ENCODE measurements around the gene SEMA3B.
A peak's percentile ranks its signal among the peaks of the same experiment; 100 is the strongest.
"Not testable (repeated sequence)": the region's sequence is repeated elsewhere in the genome, so short reads cannot be mapped to it uniquely, and the experiment has no call there.

Gene SEMA3B

DNA sequence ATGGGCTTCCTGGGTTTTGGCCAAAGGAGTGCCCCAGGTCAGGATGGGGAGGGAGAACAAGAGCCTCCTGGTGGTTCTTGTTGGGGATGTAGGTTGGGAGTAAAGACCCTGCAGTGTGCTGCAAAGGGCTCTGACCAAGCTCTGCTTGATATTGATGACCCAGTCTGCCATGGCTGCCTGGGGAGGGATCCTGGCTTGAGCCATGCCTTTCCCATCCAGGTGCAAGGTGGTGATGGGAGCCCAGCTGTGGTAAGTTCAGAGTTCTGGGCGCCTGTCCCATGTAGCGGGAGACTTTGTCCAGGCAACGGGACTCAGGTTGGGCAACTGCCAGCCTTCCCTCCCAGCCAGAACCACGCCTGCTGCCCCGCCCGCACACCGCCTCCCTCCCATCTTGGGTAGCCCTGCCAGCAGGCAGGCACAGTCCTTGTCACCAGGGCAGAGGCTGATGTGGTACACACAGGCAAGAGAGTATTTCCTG lies 30.4 kb upstream of the SEMA3B start:
- DNase-seq, result no peak

GRCh38 chr3:50239649-50240048 lies 29.3 kb upstream of the SEMA3B start:
- DNase-seq, result no peak

DNA sequence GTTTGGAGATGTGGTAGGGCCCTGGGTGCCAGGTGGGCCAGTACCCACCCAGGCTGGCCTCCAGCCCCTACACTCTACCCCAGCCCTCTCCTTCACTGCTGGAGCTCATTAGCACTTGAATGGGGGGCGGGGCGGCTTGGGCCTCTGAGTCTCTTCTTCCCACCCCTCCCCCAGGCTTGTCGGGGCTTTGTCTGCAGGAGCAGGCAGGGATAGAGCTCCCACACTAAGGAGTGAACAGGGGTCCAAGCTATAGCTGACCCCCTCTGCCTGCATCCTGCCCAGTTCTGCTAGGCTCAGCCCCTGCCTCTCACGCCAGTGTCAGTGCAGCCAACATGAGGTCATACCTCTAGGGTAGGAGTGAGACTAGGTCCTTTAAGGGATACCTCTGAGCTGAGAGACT lies 27.8 kb upstream of the SEMA3B start:
- peak; percentile 65 for DNase-seq

GRCh38 chr3:50241713-50242380 lies 27.1 kb upstream of the SEMA3B start:
- no peak for DNase-seq

DNA sequence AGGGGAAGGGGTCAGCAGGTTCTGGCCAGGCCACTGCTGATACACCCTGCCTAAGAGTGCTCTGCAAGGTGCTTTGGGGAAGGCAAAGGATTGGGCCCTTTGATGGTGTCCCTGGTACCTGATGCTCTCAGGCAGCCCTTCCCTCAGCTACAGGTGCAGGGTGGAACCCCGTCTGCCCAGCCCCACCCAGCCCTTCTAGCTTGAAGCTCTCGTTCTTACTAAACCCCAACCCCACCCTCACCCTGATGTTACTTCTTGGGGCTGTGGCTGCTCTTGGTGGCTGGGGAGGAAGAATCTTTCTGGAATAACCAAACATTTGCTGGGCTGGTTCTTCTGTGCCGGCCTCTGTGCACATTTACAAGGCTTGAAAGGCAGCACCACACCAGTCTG lies 26.6 kb upstream of the SEMA3B start:
- no peak for DNase-seq

- DNase-seq, result no peak
Observed at GRCh38 chr3:50242851-50243542, 25.9 kb upstream of the SEMA3B start.

GRCh38 chr3:50243543-50243895 lies 25.4 kb upstream of the SEMA3B start:
- DNase-seq, result no peak

GRCh38 chr3:50244813-50245212 lies 24.1 kb upstream of the SEMA3B start:
- DNase-seq, result not testable (repeated sequence)

DNA sequence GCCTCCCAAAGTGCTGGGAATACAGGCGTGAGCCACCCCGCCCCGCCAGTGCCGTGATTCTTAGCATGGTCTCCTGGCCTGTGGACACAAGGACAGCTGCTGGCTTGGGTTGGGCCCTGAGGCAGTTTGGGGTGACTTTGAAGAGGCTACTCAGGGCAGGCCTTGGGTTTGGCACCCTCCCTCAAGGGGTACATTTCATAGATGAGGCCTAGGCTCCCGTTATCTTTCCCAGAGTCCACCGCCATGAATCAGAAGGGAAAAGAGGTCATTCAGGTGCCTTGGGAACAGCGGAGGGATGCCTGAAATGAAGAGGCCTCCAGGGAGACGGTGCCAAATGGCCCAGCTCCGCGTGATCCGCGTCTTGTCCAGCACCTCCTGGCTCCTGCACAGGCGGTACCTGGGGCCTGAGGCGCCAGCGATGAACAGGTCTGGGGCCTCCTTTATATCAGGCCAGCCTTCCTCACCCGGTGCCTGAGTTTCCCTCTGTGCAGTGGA lies 23.6 kb upstream of the SEMA3B start:
- DNase-seq, result no peak

- peak; percentile 89 for DNase-seq
Observed at GRCh38 chr3:50245831-50246516, 23.0 kb upstream of the SEMA3B start.

DNA sequence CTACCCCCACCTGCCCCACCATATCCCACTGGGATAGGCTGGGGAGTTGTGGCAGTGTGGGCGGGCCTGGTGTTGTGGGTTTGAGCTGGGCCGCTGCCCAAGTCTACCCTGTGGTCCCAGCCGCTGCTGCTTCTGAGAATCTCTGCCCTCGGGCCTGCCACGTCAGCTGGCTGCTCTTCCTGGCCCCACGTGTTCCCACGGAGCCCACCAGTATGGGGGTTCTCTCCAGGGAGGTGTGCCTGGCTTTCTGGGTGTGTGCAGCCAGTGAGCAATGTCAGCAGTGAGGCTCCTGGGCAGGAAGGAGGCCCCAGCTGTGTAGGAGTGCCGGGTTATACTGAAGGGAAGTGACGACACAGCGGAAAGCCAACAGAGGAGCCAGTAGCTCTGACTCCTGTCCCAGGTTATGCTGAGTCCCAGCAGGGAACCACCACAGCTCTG lies 22.4 kb upstream of the SEMA3B start:
- no peak for DNase-seq

DNA sequence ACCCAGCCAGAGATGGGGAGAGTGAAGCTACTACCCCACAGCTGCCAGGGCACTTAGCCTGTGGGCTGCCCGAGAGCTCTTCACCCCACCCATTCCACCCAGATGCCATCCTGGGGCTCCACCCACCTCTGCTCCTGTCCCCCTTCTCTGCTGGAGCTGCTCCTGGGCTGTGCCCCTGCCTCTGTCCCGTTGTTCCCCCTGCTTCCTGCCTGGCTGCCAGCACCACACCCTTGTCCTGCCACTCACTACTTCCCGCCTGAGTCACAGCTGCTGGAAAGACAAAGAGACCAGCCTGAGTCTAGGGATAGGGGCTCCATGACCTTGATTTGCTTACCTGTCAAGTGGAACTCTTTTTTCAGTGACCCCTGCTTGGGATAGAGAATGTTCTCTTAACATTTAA lies 20.6 kb upstream of the SEMA3B start:
- no peak for DNase-seq

DNA sequence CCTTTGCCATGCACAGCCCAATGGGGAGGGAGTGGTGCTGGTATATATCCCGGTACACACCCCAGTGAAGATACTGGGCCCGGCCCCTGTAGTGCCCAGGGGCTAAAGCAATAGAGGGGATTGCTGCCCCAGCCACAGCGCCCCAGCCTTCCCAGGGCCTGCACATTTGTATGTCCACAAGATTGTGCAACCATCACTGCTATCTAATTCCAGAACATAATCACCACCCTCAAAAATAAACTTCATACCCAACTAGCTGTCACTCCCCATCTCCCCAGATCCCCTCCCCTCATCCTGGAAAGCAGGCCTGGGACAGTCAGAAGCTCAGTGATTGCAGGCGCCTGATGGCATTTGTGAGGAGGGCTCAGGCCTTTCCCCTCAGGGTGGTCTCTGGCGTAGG lies 19.5 kb upstream of the SEMA3B start:
- no peak for DNase-seq

GRCh38 chr3:50250514-50250913 lies 18.4 kb upstream of the SEMA3B start:
- DNase-seq, result no peak

GRCh38 chr3:50251220-50251619 lies 17.7 kb upstream of the SEMA3B start:
- DNase-seq, result no peak

GRCh38 chr3:50254577-50255250 lies 14.2 kb upstream of the SEMA3B start:
- DNase-seq, result no peak

DNA sequence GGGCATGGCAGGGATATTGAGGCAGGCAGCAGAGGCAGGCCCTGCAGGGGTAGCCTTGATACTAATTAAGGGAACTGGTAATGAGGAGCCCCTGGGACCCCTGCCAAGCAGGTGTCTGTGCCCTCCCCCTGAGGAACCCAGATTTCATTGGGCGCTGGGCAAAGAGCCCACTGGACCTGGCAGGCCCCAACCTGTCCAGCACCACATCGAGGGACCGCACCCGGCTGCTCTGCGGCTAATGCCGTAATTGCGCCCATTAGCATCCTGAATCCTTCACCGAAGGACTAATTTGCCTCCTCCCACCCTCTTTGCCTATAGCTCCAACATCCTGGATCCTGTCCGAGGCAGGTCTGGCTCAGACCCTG lies 13.7 kb upstream of the SEMA3B start:
- DNase-seq, result no peak

DNA sequence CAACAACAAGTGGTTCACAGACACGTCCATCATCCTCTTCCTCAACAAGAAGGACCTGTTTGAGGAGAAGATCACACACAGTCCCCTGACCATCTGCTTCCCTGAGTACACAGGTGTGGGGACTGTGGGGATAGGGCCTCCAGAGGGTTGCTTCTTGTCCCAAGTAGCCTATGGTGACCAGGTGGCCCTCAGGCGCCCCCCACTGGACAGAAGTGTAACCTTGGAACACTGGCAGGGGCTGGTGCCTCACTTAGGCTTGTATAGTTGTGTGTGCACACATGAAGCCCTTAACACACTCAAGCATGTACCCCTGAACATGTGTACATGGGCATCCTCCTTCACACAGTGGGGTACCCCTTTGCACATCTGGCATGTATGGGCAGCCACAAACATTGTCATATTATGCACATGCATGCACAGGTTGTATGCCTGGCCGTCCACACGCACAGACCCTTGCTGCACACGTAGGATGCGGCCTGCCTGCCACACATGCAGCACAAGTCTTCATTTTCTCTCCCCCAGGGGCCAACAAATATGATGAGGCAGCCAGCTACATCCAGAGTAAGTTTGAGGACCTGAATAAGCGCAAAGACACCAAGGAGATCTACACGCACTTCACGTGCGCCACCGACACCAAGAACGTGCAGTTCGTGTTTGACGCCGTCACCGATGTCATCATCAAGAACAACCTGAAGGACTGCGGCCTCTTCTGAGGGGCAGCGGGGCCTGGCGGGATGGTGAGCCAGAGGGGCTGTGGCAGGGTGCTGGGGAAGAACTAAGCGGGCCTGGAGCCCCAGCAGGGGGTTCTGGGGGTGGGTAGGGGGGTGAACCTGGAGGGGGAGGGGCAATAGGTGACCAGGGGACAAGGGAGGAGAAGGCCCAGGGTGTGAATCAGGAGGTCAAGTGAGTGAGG lies 11.7 kb upstream of the SEMA3B start:
- DNase-seq, result peak; percentile 64

GRCh38 chr3:50258029-50258680 lies 10.8 kb upstream of the SEMA3B start:
- no peak for DNase-seq

DNA sequence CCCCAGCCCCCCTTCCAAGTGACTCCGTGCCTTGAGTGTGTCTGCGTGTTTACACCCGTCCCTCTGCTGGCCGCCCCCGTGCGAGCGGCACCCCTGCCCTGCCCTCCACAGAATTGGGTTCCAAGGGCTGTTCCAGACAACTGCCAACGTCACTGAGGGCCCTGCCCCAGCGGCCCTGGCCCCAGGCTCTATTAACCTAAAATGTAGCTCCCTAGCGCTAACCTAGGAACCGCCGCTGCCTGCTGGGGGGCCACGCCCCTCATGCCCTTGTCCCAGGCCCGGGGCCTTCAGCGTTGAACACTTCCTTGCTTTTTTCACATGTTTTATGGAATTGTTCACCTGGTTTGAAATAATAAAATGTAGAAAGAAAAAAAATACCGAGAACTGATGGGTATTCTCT lies 10.0 kb upstream of the SEMA3B start:
- DNase-seq, result no peak

DNA sequence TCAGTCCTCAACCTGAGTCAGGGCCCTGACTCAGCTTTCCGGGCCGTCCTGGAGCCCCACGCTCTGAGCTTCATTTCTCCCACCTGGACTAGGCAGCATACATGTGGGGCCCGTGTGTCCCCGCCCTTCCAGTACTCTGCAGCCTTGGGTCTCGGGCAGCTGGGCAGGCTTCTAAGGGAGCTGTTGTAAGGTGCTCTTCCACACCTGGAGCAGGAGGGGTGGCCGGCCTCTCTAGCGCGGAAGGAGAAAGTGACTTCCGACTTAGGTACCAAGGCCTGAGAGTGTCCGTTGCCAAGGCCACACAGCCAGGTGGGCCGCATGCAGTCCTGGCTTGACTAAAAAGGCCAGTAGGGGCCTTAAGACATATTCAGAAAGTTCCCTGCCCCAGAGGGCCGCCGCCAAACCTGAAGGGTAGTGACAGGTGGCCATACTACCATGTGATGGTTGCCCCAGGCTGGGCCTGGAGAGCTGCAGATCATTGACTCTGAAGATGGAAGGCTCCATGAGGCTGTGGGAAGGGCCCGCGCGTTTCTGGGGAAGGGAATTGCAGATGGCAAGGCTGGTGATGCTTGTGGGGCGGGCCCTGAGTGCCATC lies 9.4 kb upstream of the SEMA3B start:
- DNase-seq, result no peak

Measured in NCI-H82 (cell line).